H9 (cell line): ENCODE measurements around the gene RSPO3. TPM values are rescaled to one million over a fixed set of nuclear protein-coding genes. Genes with fewer than 3 reads are reported as not detected.

Experiments used
- DNase-seq: peaks from one replicate; pipeline ENCODE4 v3.0.0-alpha.2; 2017
- H2AFZ ChIP-seq: one replicate; pipeline ENCODE4 v1.6.1; 2013; ENCODE audit warnings: mild to moderate bottlenecking, low read length, control low read depth, moderate library complexity
- H2AK5ac ChIP-seq: 2 replicates; pipeline ENCODE4 v1.6.1; 2013; ENCODE audit warnings: low read length, control low read depth, mixed read lengths; ENCODE audit not compliant: insufficient read length
- H2BK120ac ChIP-seq: one replicate; pipeline ENCODE4 v1.6.1; 2013; ENCODE audit warnings: low read depth, mild to moderate bottlenecking, low read length, control low read depth, inconsistent platforms; ENCODE audit not compliant: poor library complexity, severe bottlenecking
- H2BK12ac ChIP-seq: 2 replicates; pipeline ENCODE4 v1.6.1; 2013; ENCODE audit warnings: low read length, control low read depth, mixed read lengths, low read depth; ENCODE audit not compliant: insufficient read length
- H2BK15ac ChIP-seq: 2 replicates; pipeline ENCODE4 v1.6.1; 2013; ENCODE audit warnings: low read depth, low read length, control low read depth
- H2BK20ac ChIP-seq: one replicate; pipeline ENCODE4 v1.6.1; 2013; ENCODE audit warnings: low read depth, mild to moderate bottlenecking, low read length, control low read depth, inconsistent platforms; ENCODE audit not compliant: poor library complexity, severe bottlenecking
- H2BK5ac ChIP-seq: 2 replicates; pipeline ENCODE4 v1.6.1; 2013; ENCODE audit warnings: low read length, control low read depth, mixed read lengths; ENCODE audit not compliant: insufficient read length
- H3K14ac ChIP-seq: 2 replicates; pipeline ENCODE4 v1.6.1; 2013; ENCODE audit warnings: low read length, control low read depth; ENCODE audit not compliant: insufficient read depth
- H3K18ac ChIP-seq: 2 replicates; pipeline ENCODE4 v1.6.1; 2013; ENCODE audit warnings: low read depth, mild to moderate bottlenecking, mixed read lengths, low read length, control low read depth; ENCODE audit not compliant: insufficient read length
- H3K23ac ChIP-seq: 2 replicates; pipeline ENCODE4 v1.6.1; 2013; ENCODE audit warnings: low read length, control low read depth, mixed read lengths, low read depth; ENCODE audit not compliant: insufficient read length
- H3K23me2 ChIP-seq: 2 replicates; pipeline ENCODE4 v1.6.1; 2013; ENCODE audit warnings: low read depth, mild to moderate bottlenecking, mixed read lengths, low read length, control low read depth; ENCODE audit not compliant: insufficient read length, poor library complexity, severe bottlenecking
- H3K27ac ChIP-seq: 2 replicates; pipeline ENCODE4 v1.5.1; 2013; ENCODE audit warnings: low read length, control low read depth, mixed read lengths, low read depth; ENCODE audit not compliant: insufficient read length
- H3K27me3 ChIP-seq: 2 replicates; pipeline ENCODE4 v1.6.1; 2013; ENCODE audit warnings: low read length, control low read depth, inconsistent platforms; ENCODE audit not compliant: insufficient read depth
- H3K4ac ChIP-seq: 2 replicates; pipeline ENCODE4 v1.6.1; 2013; ENCODE audit warnings: low read depth, mild to moderate bottlenecking, control low read depth, inconsistent platforms, low read length, moderate library complexity
- H3K4me1 ChIP-seq: 2 replicates; pipeline ENCODE4 v1.6.1; 2013; ENCODE audit warnings: low read length, control low read depth, inconsistent platforms; ENCODE audit not compliant: insufficient read depth
- H3K4me2 ChIP-seq: 2 replicates; pipeline ENCODE4 v1.6.1; 2013; ENCODE audit warnings: low read length, control low read depth, mixed read lengths; ENCODE audit not compliant: insufficient read length, insufficient read depth
- H3K56ac ChIP-seq: 2 replicates; pipeline ENCODE4 v1.6.1; 2013; ENCODE audit warnings: low read depth, mild to moderate bottlenecking, mixed read lengths, low read length, control low read depth; ENCODE audit not compliant: insufficient read length
- H3K79me1 ChIP-seq: 2 replicates; pipeline ENCODE4 v1.6.1; 2013; ENCODE audit warnings: low read depth, mild to moderate bottlenecking, moderate library complexity, low read length, control low read depth, inconsistent platforms; ENCODE audit not compliant: insufficient read depth, poor library complexity, severe bottlenecking
- H3K79me2 ChIP-seq: 2 replicates; pipeline ENCODE4 v1.6.1; 2013; ENCODE audit warnings: low read length, control low read depth, inconsistent platforms; ENCODE audit not compliant: insufficient read depth
- H3K9ac ChIP-seq: 2 replicates; pipeline ENCODE4 v1.6.1; 2013; ENCODE audit warnings: low read length, control low read depth, mixed read lengths; ENCODE audit not compliant: insufficient read length; ENCODE audit errors: extremely low read depth
- H3K9me3 ChIP-seq: one replicate; pipeline ENCODE4 v1.6.1; 2013; ENCODE audit warnings: low read depth, low read length, inconsistent platforms; ENCODE audit not compliant: control insufficient read depth
- H3T11ph ChIP-seq: one replicate; pipeline ENCODE4 v1.6.1; 2013; ENCODE audit warnings: mild to moderate bottlenecking, low read length, control low read depth, inconsistent platforms
- H4K20me1 ChIP-seq: one replicate; pipeline ENCODE4 v1.6.1; 2013; ENCODE audit not compliant: control insufficient read depth, insufficient read length, insufficient read depth
- H4K5ac ChIP-seq: 2 replicates; pipeline ENCODE4 v1.6.1; 2013; ENCODE audit warnings: low read depth, mild to moderate bottlenecking, mixed read lengths, low read length, control low read depth; ENCODE audit not compliant: insufficient read length
- H4K8ac ChIP-seq: replicated peaks from 2 replicates; pipeline ENCODE4 v1.6.1; 2013; ENCODE audit warnings: low read length, control low read depth, mixed read lengths, low read depth; ENCODE audit not compliant: insufficient read length
- H4K91ac ChIP-seq: 2 replicates; pipeline ENCODE4 v1.6.1; 2013; ENCODE audit warnings: low read depth, mild to moderate bottlenecking, moderate library complexity, mixed read lengths, low read length, control low read depth; ENCODE audit not compliant: insufficient read length
- H3K27ac Mint-ChIP-seq, 3 experiments: 2 replicates in 2 of 3; 3 replicates in 1 of 3; pipeline ENCODE4 v1.8.0; 2020 to 2021; ENCODE audit warnings: mixed read lengths in 3 of 3, mild to moderate bottlenecking in 1 of 3, moderate library complexity in 1 of 3
- H3K27me3 Mint-ChIP-seq: 2 replicates; pipeline ENCODE4 v1.8.0; 2021; ENCODE audit warnings: low read depth, mild to moderate bottlenecking, moderate library complexity, mixed read lengths
- H3K36me3 Mint-ChIP-seq, 3 experiments: 2 replicates in 2 of 3; 3 replicates in 1 of 3; pipeline ENCODE4 v1.8.0; 2020 to 2021; ENCODE audit warnings: low read depth in 3 of 3, mixed read lengths in 3 of 3; ENCODE audit not compliant: insufficient read depth in 1 of 3
- H3K4me1 Mint-ChIP-seq, 2 experiments: 2 replicates each; pipeline ENCODE4 v1.8.0; 2020; ENCODE audit warnings: mixed read lengths in 2 of 2
- H3K4me3 Mint-ChIP-seq, 2 experiments: 2 replicates in 1 of 2; 3 replicates in 1 of 2; pipeline ENCODE4 v1.8.0; 2020 to 2021; ENCODE audit warnings: mild to moderate bottlenecking in 2 of 2, mixed read lengths in 2 of 2, moderate library complexity in 1 of 2
- H3K9me3 Mint-ChIP-seq, 2 experiments: 2 replicates in 1 of 2; 3 replicates in 1 of 2; pipeline ENCODE4 v1.8.0; 2020; ENCODE audit warnings: mild to moderate bottlenecking in 2 of 2, mixed read lengths in 2 of 2, moderate library complexity in 1 of 2
- WGBS: extraction: QIAGEN DNeasy Blood & Tissue Kit; methylation state at CpG from one replicate; pipeline ENCODE4 v1.1.7; 2013; ENCODE audit warnings: missing lambda C conversion rate, low lambda C conversion rate, mixed read lengths; ENCODE audit not compliant: insufficient read length; ENCODE audit errors: extremely low coverage; 5-methylcytosine and 5-hydroxymethylcytosine counted together
- total RNA-seq: library from RNA; stranded (reverse); gene quantifications from 2 replicates; pipeline ENCODE4 v1.2.1, GENCODE V29; 2021
- TF ChIP-seq, protein P1 (sequence below): fragments of 200-600 bp; sonication (generic); conservative IDR thresholded peaks from 3 replicates; pipeline ENCODE4 v1.8.0; 2021; ENCODE audit warnings: antibody characterized with exemption, mild to moderate bottlenecking

RSPO3 gene
- total RNA-seq, 1 experiment from 2014 or later: not detected

DNA sequence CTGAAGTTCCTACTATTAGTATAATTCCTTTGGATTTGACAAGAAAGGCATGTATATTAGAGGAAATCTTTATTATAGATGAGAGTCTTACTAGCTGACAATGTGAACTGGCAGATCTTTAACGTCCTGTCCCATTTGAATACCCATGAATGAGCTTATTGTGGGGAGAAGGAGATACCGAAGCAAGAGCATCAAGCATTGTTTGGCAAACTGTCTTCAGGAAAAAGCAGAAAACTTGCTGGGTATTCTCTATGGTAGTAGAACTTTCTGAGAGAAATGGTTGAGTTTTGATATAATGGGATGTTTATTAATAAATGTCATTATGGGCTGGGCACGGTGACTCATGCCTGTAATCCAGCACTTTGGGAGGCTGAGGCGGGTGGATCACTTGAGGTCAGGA, 18.3 kb downstream of the RSPO3 start:
- Mint-ChIP-seq H3K27ac (no peak overlapping the region), H3K4me1 (no peaks in the 10 kb centered on the region), H3K9me3 (no peaks in the 10 kb centered on the region), H3K27me3 (peaks cover 1% of the 10 kb centered on the region; the same call in 1 of the 2 replicates), H3K36me3 (no peaks in the 10 kb centered on the region), H3K4me3 (no peak overlapping the region)
- no peak for DNase-seq
- Histone ChIP-seq H3K56ac (no peak overlapping the region), H4K8ac (no peak overlapping the region), H3K4me1 (no peaks in the 10 kb centered on the region), H2AK5ac (no peak overlapping the region), H2AFZ (no peak overlapping the region), H3K79me1 (no peaks in the 10 kb centered on the region), H2BK15ac (no peak overlapping the region), H3K9ac (no peak overlapping the region), H3T11ph (no peak overlapping the region), H3K27me3 (no peaks in the 10 kb centered on the region), H4K91ac (no peak overlapping the region), H2BK12ac (no peak overlapping the region), H3K9me3 (no peaks in the 10 kb centered on the region), H3K14ac (no peak overlapping the region), H4K20me1 (no peaks in the 10 kb centered on the region), H2BK120ac (no peak overlapping the region), H3K79me2 (no peaks in the 10 kb centered on the region), H3K4me2 (no peak overlapping the region), H3K4ac (no peak overlapping the region), H4K5ac (no peak overlapping the region), H2BK20ac (no peak overlapping the region), H2BK5ac (no peak overlapping the region), H3K23me2 (no peaks in the 10 kb centered on the region), H3K27ac (no peak overlapping the region), H3K23ac (no peak overlapping the region), H3K18ac (no peak overlapping the region)
- WGBS: no CpG with 5 or more reads among the region's 4 CpGs
- TF ChIP-seq, protein P1, sequence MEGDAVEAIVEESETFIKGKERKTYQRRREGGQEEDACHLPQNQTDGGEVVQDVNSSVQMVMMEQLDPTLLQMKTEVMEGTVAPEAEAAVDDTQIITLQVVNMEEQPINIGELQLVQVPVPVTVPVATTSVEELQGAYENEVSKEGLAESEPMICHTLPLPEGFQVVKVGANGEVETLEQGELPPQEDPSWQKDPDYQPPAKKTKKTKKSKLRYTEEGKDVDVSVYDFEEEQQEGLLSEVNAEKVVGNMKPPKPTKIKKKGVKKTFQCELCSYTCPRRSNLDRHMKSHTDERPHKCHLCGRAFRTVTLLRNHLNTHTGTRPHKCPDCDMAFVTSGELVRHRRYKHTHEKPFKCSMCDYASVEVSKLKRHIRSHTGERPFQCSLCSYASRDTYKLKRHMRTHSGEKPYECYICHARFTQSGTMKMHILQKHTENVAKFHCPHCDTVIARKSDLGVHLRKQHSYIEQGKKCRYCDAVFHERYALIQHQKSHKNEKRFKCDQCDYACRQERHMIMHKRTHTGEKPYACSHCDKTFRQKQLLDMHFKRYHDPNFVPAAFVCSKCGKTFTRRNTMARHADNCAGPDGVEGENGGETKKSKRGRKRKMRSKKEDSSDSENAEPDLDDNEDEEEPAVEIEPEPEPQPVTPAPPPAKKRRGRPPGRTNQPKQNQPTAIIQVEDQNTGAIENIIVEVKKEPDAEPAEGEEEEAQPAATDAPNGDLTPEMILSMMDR: no peak
